Measurements from ENCODE around the gene CASP4. TPM values are rescaled to one million over a fixed set of nuclear protein-coding genes. Genes with fewer than 3 reads are reported as not detected.
A peak's percentile ranks its signal among the peaks of the same experiment; 100 is the strongest.

Gene CASP4
- total and polyA plus RNA-seq, 10 donors: 98.1 to 309 (median 132) TPM

- intact Hi-C loops (cut with DNase I; ENCODE audit: low total_unique reads): no loop called here
- H3K36me3 ChIP-seq: no peaks in the 10 kb centered on the region
- no peak overlapping the region for H3K27ac ChIP-seq
- peaks cover 0 to 35% (median 13%) of the 10 kb centered on the region in 8 donors for H3K9me3 ChIP-seq
- TF ChIP-seq, protein P1, sequence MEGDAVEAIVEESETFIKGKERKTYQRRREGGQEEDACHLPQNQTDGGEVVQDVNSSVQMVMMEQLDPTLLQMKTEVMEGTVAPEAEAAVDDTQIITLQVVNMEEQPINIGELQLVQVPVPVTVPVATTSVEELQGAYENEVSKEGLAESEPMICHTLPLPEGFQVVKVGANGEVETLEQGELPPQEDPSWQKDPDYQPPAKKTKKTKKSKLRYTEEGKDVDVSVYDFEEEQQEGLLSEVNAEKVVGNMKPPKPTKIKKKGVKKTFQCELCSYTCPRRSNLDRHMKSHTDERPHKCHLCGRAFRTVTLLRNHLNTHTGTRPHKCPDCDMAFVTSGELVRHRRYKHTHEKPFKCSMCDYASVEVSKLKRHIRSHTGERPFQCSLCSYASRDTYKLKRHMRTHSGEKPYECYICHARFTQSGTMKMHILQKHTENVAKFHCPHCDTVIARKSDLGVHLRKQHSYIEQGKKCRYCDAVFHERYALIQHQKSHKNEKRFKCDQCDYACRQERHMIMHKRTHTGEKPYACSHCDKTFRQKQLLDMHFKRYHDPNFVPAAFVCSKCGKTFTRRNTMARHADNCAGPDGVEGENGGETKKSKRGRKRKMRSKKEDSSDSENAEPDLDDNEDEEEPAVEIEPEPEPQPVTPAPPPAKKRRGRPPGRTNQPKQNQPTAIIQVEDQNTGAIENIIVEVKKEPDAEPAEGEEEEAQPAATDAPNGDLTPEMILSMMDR (IDR thresholded peaks at IDR 0.05 in 8 of 11, conservative IDR thresholded peaks at IDR 0.05 in 3 of 11): no peak
- TF ChIP-seq POLR2AphosphoS5 (IDR thresholded peaks at IDR 0.05) (no peak), POLR2A (IDR thresholded peaks at IDR 0.05) (no peak)
- no peak for DNase-seq
- peaks cover 0 to 8% (median 2%) of the 10 kb centered on the region in 6 donors for H3K4me1 ChIP-seq
- no peak overlapping the region for H3K4me3 ChIP-seq
- no peaks in the 10 kb centered on the region for H3K27me3 ChIP-seq (replicated peaks in 1 of 7)
Observed at GRCh38 chr11:104928811-104929210, 39.6 kb downstream of the CASP4 start.

GRCh38 chr11:104926771-104927611, 41.4 kb downstream of the CASP4 start:
- no peak for DNase-seq
- TF ChIP-seq POLR2A (IDR thresholded peaks at IDR 0.05) (no peak), POLR2AphosphoS5 (IDR thresholded peaks at IDR 0.05) (no peak)
- TF ChIP-seq, protein P1 (IDR thresholded peaks at IDR 0.05 in 8 of 11, conservative IDR thresholded peaks at IDR 0.05 in 3 of 11): no peak
- no peaks in the 10 kb centered on the region for H3K27me3 ChIP-seq (replicated peaks in 1 of 7)
- peaks cover 0 to 30% (median 13%) of the 10 kb centered on the region in 8 donors for H3K9me3 ChIP-seq
- H3K4me3 ChIP-seq: no peak overlapping the region
- WGBS, 5 donors: 81 to 88% (median 85%) methylated on average over 6 to 9 of the region's 9 CpGs
- no peaks in the 10 kb centered on the region for H3K36me3 ChIP-seq
- intact Hi-C loops (cut with DNase I; ENCODE audit: low total_unique reads): no loop called here
- H3K27ac ChIP-seq: no peak overlapping the region
- no peaks in the 10 kb centered on the region for H3K4me1 ChIP-seq

GRCh38 chr11:104925850-104926249, 42.5 kb downstream of the CASP4 start:
- DNase-seq: no peak
- H3K4me1 ChIP-seq: no peaks in the 10 kb centered on the region
- 92 to 97% (median 94%) methylated on average over 3 to 6 of the region's 6 CpGs for WGBS, 5 donors
- H3K27ac ChIP-seq: no peak overlapping the region
- no peak overlapping the region for H3K4me3 ChIP-seq
- no peak for TF ChIP-seq POLR2AphosphoS5 (IDR thresholded peaks at IDR 0.05)
- TF ChIP-seq POLR2A (IDR thresholded peaks at IDR 0.05): no peak
- TF ChIP-seq, protein P1 (IDR thresholded peaks at IDR 0.05 in 8 of 11, conservative IDR thresholded peaks at IDR 0.05 in 3 of 11): no peak
- peaks cover 0 to 30% (median 13%) of the 10 kb centered on the region in 8 donors for H3K9me3 ChIP-seq
- H3K27me3 ChIP-seq (replicated peaks in 1 of 7): no peaks in the 10 kb centered on the region
- no peaks in the 10 kb centered on the region for H3K36me3 ChIP-seq
- intact Hi-C loops (cut with DNase I; ENCODE audit: low total_unique reads): no loop called here

- TF ChIP-seq POLR2A (IDR thresholded peaks at IDR 0.05) (no peak), POLR2AphosphoS5 (IDR thresholded peaks at IDR 0.05) (no peak)
- TF ChIP-seq, protein P1 (IDR thresholded peaks at IDR 0.05 in 8 of 11, conservative IDR thresholded peaks at IDR 0.05 in 3 of 11): no peak
- Histone ChIP-seq H3K9me3 (peaks cover 0 to 7% (median 0%) of the 10 kb centered on the region in 8 donors), H3K36me3 (no peaks in the 10 kb centered on the region), H3K27me3 (replicated peaks in 1 of 7) (no peaks in the 10 kb centered on the region), H3K4me1 (peaks cover 0 to 63% (median 17%) of the 10 kb centered on the region in 6 donors), H3K4me3 (peak overlapping the region; percentile 16 to 63 (median 32)), H3K27ac (peak overlapping the region; percentile 45 to 83 (median 74))
- 15 to 32% (median 23%) methylated on average over 6 of the region's 6 CpGs for WGBS, 5 donors
- intact Hi-C loops (cut with DNase I; ENCODE audit: low total_unique reads): no loop called here
- no peak for DNase-seq
Observed at GRCh38 chr11:104918113-104918824, 50.1 kb downstream of the CASP4 start.
